ENCODE measurements around the gene ROPN1B. TPM values are rescaled to one million over a fixed set of nuclear protein-coding genes. Genes with fewer than 3 reads are reported as not detected.

Gene ROPN1B
- total and polyA plus RNA-seq, 2 of the 8 experiments (the other 6 are each of a cell fraction or from before 2014, with no cell fraction given) = 0.30 TPM; not detected in 1

- no peak for FAIRE-seq
- Histone ChIP-seq H3K27me3 (replicated peaks in 1 of 4; ENCODE audit: control insufficient read depth in 3 of 4, extremely low read depth in 1 of 4, insufficient read depth in 3 of 4, low read length in 3 of 4) (0 out of 7 replicates have a peak, but pooled peaks cover 0 to 2% (median under 1%) of the 10 kb centered on the region in 4 experiments), H4K91ac (replicated peaks; ENCODE audit: insufficient read length, low read length) (no peak overlapping the region), H3K79me2 (ENCODE audit: control insufficient read depth in 1 of 2, insufficient read depth in 2 of 2, low read length in 2 of 2) (no peaks in the 10 kb centered on the region), H3K27ac (ENCODE audit: low read depth, low read length) (no peak overlapping the region), H3K23ac (ENCODE audit: insufficient read length) (no peak overlapping the region), H3K56ac (replicated peaks; ENCODE audit: insufficient read length, low read depth, low read length) (no peak overlapping the region), H3K9me3 (ENCODE audit: insufficient read depth in 2 of 2, low read depth in 1 of 2, low read length in 1 of 2) (no peaks in the 10 kb centered on the region), H3K9ac (replicated peaks in 1 of 4; ENCODE audit: extremely low read depth in 1 of 4, low read depth in 3 of 4, low read length in 3 of 4) (no peak overlapping the region), H2BK12ac (ENCODE audit: low read depth, low read length) (no peak overlapping the region), H4K20me1 (replicated peaks in 1 of 2; ENCODE audit: control insufficient read depth in 1 of 2, insufficient read depth in 2 of 2, low read length in 2 of 2) (no peaks in the 10 kb centered on the region), H2BK15ac (ENCODE audit: low read length) (no peak overlapping the region), H2BK120ac (replicated peaks; ENCODE audit: low read depth, low read length) (no peak overlapping the region), H2AK5ac (ENCODE audit: low read depth, low read length) (no peak overlapping the region), H3K4me1 (replicated peaks in 1 of 4; ENCODE audit: control insufficient read depth in 3 of 4, insufficient read depth in 4 of 4, low read length in 3 of 4) (no peaks in the 10 kb centered on the region), H2BK20ac (ENCODE audit: low read length) (no peak overlapping the region), H3K4ac (replicated peaks; ENCODE audit: insufficient read length, low read depth, low read length) (no peak overlapping the region), H3K14ac (ENCODE audit: insufficient read length) (no peak overlapping the region), H3K36me3 (ENCODE audit: control insufficient read depth in 2 of 4, insufficient read depth in 4 of 4, low read length in 3 of 4) (no peaks in the 10 kb centered on the region), H2BK5ac (ENCODE audit: low read depth, low read length) (no peak overlapping the region), H3K4me3 (ENCODE audit: extremely low read depth in 1 of 4, insufficient read depth in 2 of 4, low read depth in 3 of 4, low read length in 4 of 4) (no peak overlapping the region), H3K79me1 (ENCODE audit: low read depth, low read length) (no peaks in the 10 kb centered on the region), H3K4me2 (ENCODE audit: insufficient read depth in 1 of 2, low read depth in 2 of 2, low read length in 2 of 2) (no peak overlapping the region), H4K5ac (ENCODE audit: insufficient read length, low read depth, low read length) (no peak overlapping the region), H3K18ac (ENCODE audit: extremely low read depth, low read length) (no peak overlapping the region), H2AFZ (ENCODE audit: low read length) (no peak overlapping the region), H3K23me2 (ENCODE audit: low read depth, low read length) (no peaks in the 10 kb centered on the region), H4K8ac (ENCODE audit: extremely low read depth, insufficient read depth, low read length) (no peak overlapping the region)
- TF ChIP-seq ZNF274 (IDR thresholded peaks at IDR 0.05; ENCODE audit: borderline replicate concordance, extremely low read depth, low read length) (no peak), RAD21 (IDR thresholded peaks at IDR 0.05 in 1 of 2, conservative IDR thresholded peaks at IDR 0.05 in 1 of 2; ENCODE audit: low read depth in 2 of 2, low read length in 2 of 2) (no peak), SRF (IDR thresholded peaks at IDR 0.05; ENCODE audit: low read depth, low read length) (no peak), NRF1 (IDR thresholded peaks at IDR 0.05; ENCODE audit: low read depth, low read length) (no peak), TCF12 (IDR thresholded peaks at IDR 0.05; ENCODE audit: low read depth, low read length) (no peak), RXRA (IDR thresholded peaks at IDR 0.05; ENCODE audit: insufficient read depth, low read depth, low read length) (no peak), TBP (IDR thresholded peaks at IDR 0.05; ENCODE audit: low read depth, low read length) (no peak), KDM4A (IDR thresholded peaks at IDR 0.05; ENCODE audit: low read depth, low read length, severe bottlenecking) (no peak), TEAD4 (IDR thresholded peaks at IDR 0.05; ENCODE audit: low read depth, low read length) (no peak), CTBP2 (IDR thresholded peaks at IDR 0.05; ENCODE audit: borderline replicate concordance, insufficient read depth, insufficient read length, low read length) (no peak), SP1 (IDR thresholded peaks at IDR 0.05; ENCODE audit: low read depth, low read length) (no peak)
- ChIA-PET POLR2A (ENCODE audit: partially characterized antibody) (no interaction called here), CTCF (ENCODE audit: partially characterized antibody) (interaction anchor here (0.7 to 1.7 kb wide), 3 partner anchors 11 to 308 kb away, joined by 3 to 4 read pairs (median 3); no protein-coding TSS in a partner anchor)
- no peak for DNase-seq (ENCODE audit: low read depth in 1 of 2, low spot score in 2 of 2)
- WGBS, 2 experiments (ENCODE audit: extremely low coverage in 1 of 2, insufficient coverage in 1 of 2, insufficient read length in 1 of 2, insufficient replicate concordance in 2 of 2, low coverage in 1 of 2, low lambda C conversion rate in 2 of 2, missing lambda C conversion rate in 1 of 2) = 86% methylated on average over 11 of the region's 11 CpGs; no CpG with 5 or more reads in 1 of the 2 experiments
Measured at GRCh38 chr3:125960456-125961288, 8.3 kb upstream of the ROPN1B start.
